NB4 (cell line): ENCODE data around the gene ATXN7L1.

Experiments
- DNase-seq: peaks from one replicate; pipeline ENCODE4 v3.0.0; 2010; ENCODE audit warnings: low read depth
- H3K4me3 ChIP-seq: one replicate; pipeline ENCODE4 v1.5.1; 2011; ENCODE audit warnings: mild to moderate bottlenecking, low read depth, low read length, moderate library complexity
- CTCF ChIP-seq: IDR thresholded peaks from one replicate; pipeline ENCODE4 v1.5.1; 2012; ENCODE audit warnings: low read depth, low read length
- MAX ChIP-seq: IDR thresholded peaks from 2 replicates; pipeline ENCODE4 v1.6.1; 2011; ENCODE audit warnings: low read depth, low read length
- MYC ChIP-seq: IDR thresholded peaks from 2 replicates; pipeline ENCODE4 v1.6.1; 2011; ENCODE audit warnings: low read depth, low read length
- POLR2A ChIP-seq: IDR thresholded peaks from 2 replicates; pipeline ENCODE4 v1.6.1; 2011; ENCODE audit warnings: mild to moderate bottlenecking; ENCODE audit not compliant: insufficient read length; ENCODE audit errors: extremely low read depth

The ATXN7L1 gene

GRCh38 chr7:105902325-105902911, 26.0 kb upstream of the ATXN7L1 start:
- no peak for TF ChIP-seq MYC
- no peak for TF ChIP-seq MAX
- TF ChIP-seq POLR2A, result no peak
- TF ChIP-seq CTCF, result no peak
- no peak for DNase-seq
- H3K4me3 ChIP-seq, result no peak overlapping the region

GRCh38 chr7:105897999-105898398, 21.6 kb upstream of the ATXN7L1 start:
- H3K4me3 ChIP-seq, result no peak overlapping the region
- TF ChIP-seq MYC (no peak), POLR2A (no peak), CTCF (no peak), MAX (no peak)
- DNase-seq, result no peak

GRCh38 chr7:105896407-105896911, 20.1 kb upstream of the ATXN7L1 start:
- TF ChIP-seq CTCF (no peak), MAX (no peak)
- H3K4me3 ChIP-seq, result no peak overlapping the region
- no peak for DNase-seq

GRCh38 chr7:105894131-105894530, 17.7 kb upstream of the ATXN7L1 start:
- no peak overlapping the region for H3K4me3 ChIP-seq
- TF ChIP-seq CTCF, result no peak
- TF ChIP-seq POLR2A, result no peak
- TF ChIP-seq MYC, result no peak
- TF ChIP-seq MAX, result no peak
- DNase-seq, result no peak

GRCh38 chr7:105892387-105892786, 16.0 kb upstream of the ATXN7L1 start:
- no peak for TF ChIP-seq CTCF
- no peak for TF ChIP-seq MYC
- no peak for TF ChIP-seq POLR2A
- TF ChIP-seq MAX, result no peak

GRCh38 chr7:105890290-105890997, 14.0 kb upstream of the ATXN7L1 start:
- DNase-seq, result no peak
- no peak overlapping the region for H3K4me3 ChIP-seq
- TF ChIP-seq CTCF (no peak), MYC (no peak), MAX (no peak), POLR2A (no peak)

More at GRCh38 chr7:105892387-105892786, 16.0 kb upstream of the ATXN7L1 start:
- no peak overlapping the region for H3K4me3 ChIP-seq
- DNase-seq, result no peak
